K562 (cell line): ENCODE results near the gene TEX48. TPM values are rescaled to one million over a fixed set of nuclear protein-coding genes. Genes with fewer than 3 reads are reported as not detected.

ENCODE experiments used
- ATAC-seq: fragments of 200-7000 bp; cut with Tn5 transposase; 3 replicates; pipeline ENCODE4 v1.9.1; 2020; ENCODE audit warnings: moderate library complexity
- BruUV-seq: library from RNA; stranded (reverse); fragments of 400-500 nt; replicated peaks from 2 replicates; lab custom pipeline; 2021; lab: Mats Ljungman, UMichigan
- CTCF ChIA-PET: fragments of 300-600 bp; formaldehyde crosslinking; extraction: SDS; loops from one replicate; lab custom pipeline; 2021; ENCODE audit warnings: low intra/inter-chr PET ratio; lab: Yijun Ruan, JAX
- POLR2A ChIA-PET: fragments of 300-600, 350-650 bp; sonication (Branson Sonifier 250); formaldehyde crosslinking; extraction: SDS; loops from one replicate; lab custom pipeline; 2021; ENCODE audit warnings: antibody characterized with exemption, inconsistent platforms; lab: Yijun Ruan, JAX
- DNase-seq, 4 experiments: peaks; one replicate each; pipeline versions ENCODE4 v3.0.0 to v3.0.0-alpha.2; 2011 to 2018; ENCODE audit warnings: low spot score in 3 of 4, mixed read lengths in 3 of 4; ENCODE audit errors: extremely low read depth in 1 of 4
- FAIRE-seq: peaks from 2 replicates; lab custom pipeline; 2011; peaks lifted over from hg19 to GRCh38; lab: Jason Lieb, UNC
- H2AFZ ChIP-seq: 2 replicates; pipeline ENCODE4 v1.6.0; 2011; ENCODE audit warnings: low read depth, low read length, control low read depth, inconsistent platforms
- H3K27ac ChIP-seq: fragments of 200-600 bp; 3 replicates; pipeline ENCODE4 v1.8.0; 2011; ENCODE audit warnings: low read depth, mild to moderate bottlenecking, control low read depth, inconsistent platforms, low read length, moderate library complexity, mixed read lengths; ENCODE audit errors: extremely low read depth
- H3K27me3 ChIP-seq, 2 experiments: fragments of 300-600 bp in 1 of 2; 2 replicates in 1 of 2; 3 replicates in 1 of 2; pipeline versions ENCODE4 v1.6.0 to v1.8.0; 2011; ENCODE audit warnings: inconsistent platforms in 2 of 2, low read length in 2 of 2, mild to moderate bottlenecking in 1 of 2, mixed read lengths in 1 of 2, moderate library complexity in 1 of 2; ENCODE audit not compliant: control insufficient read depth in 2 of 2, insufficient read depth in 2 of 2
- H3K36me3 ChIP-seq: fragments of 300-600 bp; 3 replicates; pipeline ENCODE4 v1.8.0; 2011; ENCODE audit warnings: mild to moderate bottlenecking, low read length, inconsistent platforms; ENCODE audit not compliant: control insufficient read depth, insufficient read depth
- H3K4me1 ChIP-seq, 2 experiments: fragments of 200-600 bp in 1 of 2; replicated peaks in 1 of 2; 2 replicates in 1 of 2; 3 replicates in 1 of 2; pipeline versions ENCODE4 v1.5.1 to v1.8.0; 2011; ENCODE audit warnings: inconsistent platforms in 2 of 2, low read length in 2 of 2, mild to moderate bottlenecking in 1 of 2, mixed read lengths in 1 of 2, moderate library complexity in 1 of 2; ENCODE audit not compliant: control insufficient read depth in 2 of 2, insufficient read depth in 2 of 2
- H3K4me2 ChIP-seq: 2 replicates; pipeline ENCODE4 v1.6.1; 2011; ENCODE audit warnings: low read length, control low read depth, inconsistent platforms, mixed read lengths; ENCODE audit not compliant: insufficient read depth
- H3K4me3 ChIP-seq: fragments of 200-600 bp; sonication (generic), shearing (Covaris generic); 2 replicates; pipeline ENCODE4 v1.5.1; 2016; ENCODE audit warnings: control low read depth, inconsistent platforms
- H3K79me2 ChIP-seq: fragments of 200-600 bp; 3 replicates; pipeline ENCODE4 v1.8.0; 2011; ENCODE audit warnings: low read length, inconsistent platforms; ENCODE audit not compliant: control insufficient read depth, insufficient read depth
- H3K9ac ChIP-seq, 2 experiments: 2 replicates each; pipeline versions ENCODE4 v1.6.0 to v1.6.1; 2011; ENCODE audit warnings: low read depth in 2 of 2, low read length in 2 of 2, control low read depth in 1 of 2, inconsistent platforms in 1 of 2, mild to moderate bottlenecking in 1 of 2, mixed read lengths in 1 of 2; ENCODE audit not compliant: insufficient read depth in 1 of 2
- H3K9me1 ChIP-seq: one replicate; pipeline ENCODE4 v1.6.0; 2011; ENCODE audit warnings: inconsistent platforms, mild to moderate bottlenecking, low read length, moderate library complexity; ENCODE audit not compliant: control insufficient read depth, insufficient read depth
- H3K9me3 ChIP-seq: replicated peaks from 2 replicates; pipeline ENCODE4 v1.5.1; 2011; ENCODE audit warnings: low read depth, low read length, inconsistent platforms; ENCODE audit not compliant: control insufficient read depth, insufficient read depth
- H4K20me1 ChIP-seq: replicated peaks from 2 replicates; pipeline ENCODE4 v1.6.1; 2011; ENCODE audit warnings: low read length, inconsistent platforms, mixed read lengths; ENCODE audit not compliant: control insufficient read depth, insufficient read depth
- BRD4 ChIP-seq: fragments of 200-600 bp; sonication (generic); IDR thresholded peaks from 2 replicates; pipeline ENCODE4 v1.6.1; 2017; ENCODE audit warnings: inconsistent platforms
- CEBPG ChIP-seq, 3 experiments: fragments of 200-800 bp in 1 of 3; sonication (Bioruptor generic) in 1 of 3; sonication (generic) in 1 of 3; formaldehyde crosslinking in 1 of 3; IDR thresholded peaks in 2 of 3; conservative IDR thresholded peaks in 1 of 3; 2 replicates each; pipeline versions ENCODE4 v1.6.1 to v1.8.0; 2016 to 2022; ENCODE audit warnings: missing compliant biosample characterization in 2 of 3, missing genetic modification characterization in 2 of 3, mild to moderate bottlenecking in 1 of 3, missing genetic modification reagents in 1 of 3
- HCFC1 ChIP-seq: IDR thresholded peaks from 2 replicates; pipeline ENCODE4 v1.6.1; 2012; ENCODE audit warnings: low read depth, low read length, improper control_type of control experiment
- KDM4B ChIP-seq, 2 experiments: fragments of 450-650 bp in 1 of 2; sonication (generic) in 1 of 2; IDR thresholded peaks; 2 replicates each; pipeline ENCODE4 v1.6.1; 2016 to 2017; ENCODE audit warnings: borderline replicate concordance in 2 of 2, antibody characterized with exemption in 1 of 2, low read depth in 1 of 2, mild to moderate bottlenecking in 1 of 2
- KLF10 ChIP-seq: fragments of 250-450 bp; sonication (Bioruptor Pico); IDR thresholded peaks from 2 replicates; pipeline ENCODE4 v1.6.1; 2021; ENCODE audit warnings: matching md5 sums
- RBM15 ChIP-seq: fragments of 200-400 bp; formaldehyde crosslinking; IDR thresholded peaks from 2 replicates; pipeline ENCODE4 v1.6.1; 2018; ENCODE audit warnings: mild to moderate bottlenecking, low read length, moderate library complexity; ENCODE audit not compliant: insufficient read depth
- SMAD4 ChIP-seq: fragments of 250-450 bp; sonication (Bioruptor Pico); conservative IDR thresholded peaks from 2 replicates; pipeline ENCODE4 v1.8.0; 2021; ENCODE audit warnings: inconsistent platforms, mild to moderate bottlenecking, moderate library complexity
- THAP12 ChIP-seq: fragments of 250-450 bp; sonication (Bioruptor Pico); IDR thresholded peaks from 2 replicates; pipeline ENCODE4 v1.9.0; 2021; ENCODE audit warnings: mild to moderate bottlenecking, inconsistent platforms
- ZFP36 ChIP-seq: fragments of 150-350 bp; IDR thresholded peaks from 2 replicates; pipeline ENCODE4 v1.6.1; 2018; ENCODE audit warnings: low read length, low read depth; ENCODE audit not compliant: partially characterized antibody
- ZNF668 ChIP-seq: fragments of 250-450 bp; sonication (Bioruptor Pico); IDR thresholded peaks from 2 replicates; pipeline ENCODE4 v1.8.0; 2022; ENCODE audit warnings: mild to moderate bottlenecking, inconsistent platforms
- WGBS: fragments of 100-300 bp; shearing (Covaris generic); methylation state at CpG from one replicate; pipeline ENCODE4 v1.1.6; 2016; ENCODE audit warnings: low coverage, mixed read lengths; ENCODE audit not compliant: insufficient coverage; ENCODE audit errors: missing lambda C conversion rate; 5-methylcytosine and 5-hydroxymethylcytosine counted together
- in situ Hi-C: fragments of 300-500 bp; cut with MboI; formaldehyde crosslinking; loops from 4 replicates; pipeline ENCODE4 v1.15.0; 2018; ENCODE audit warnings: inconsistent platforms, mixed read lengths
- intact Hi-C: fragments of 100-400 bp; cut with micrococcal nuclease; formaldehyde crosslinking; loops from 2 replicates; pipeline ENCODE4 v1.14.2; 2022
- polyA plus RNA-seq, 8 experiments: library from polyadenylated mRNA; depleted of rRNA in 4 of 8; stranded (reverse) in 5 of 8; unstranded in 3 of 8; fragments of >200 nt; fragmentation: Nextera tagmentation in 2 of 8; fragmentation: Illumina TruSeq in 1 of 8; extraction: Ambion mirVana in 2 of 8; extraction: Trizol in 1 of 8; gene quantifications; 2 replicates each; pipeline versions ENCODE4 v1.2.1 to v1.2.3, GENCODE V29; 2011 to 2014; ENCODE audit warnings: inconsistent platforms in 1 of 8, missing spikeins in 1 of 8
- total RNA-seq, 7 experiments: library from RNA; depleted of rRNA in 6 of 7; stranded (reverse); fragments of >200 nt in 6 of 7; fragmentation: Illumina TruSeq in 2 of 7; extraction: Trizol in 2 of 7; gene quantifications; 2 replicates each; pipeline versions ENCODE4 v1.2.1 to v1.2.3, GENCODE V29; 2011 to 2021; ENCODE audit warnings: low replicate concordance in 1 of 7
- TF ChIP-seq, protein P1 (sequence below): sonication (generic); formaldehyde crosslinking; IDR thresholded peaks from 2 replicates; pipeline ENCODE4 v1.9.0; 2022; ENCODE audit warnings: mild to moderate bottlenecking, missing genetic modification reagents

Gene TEX48
- total and polyA plus RNA-seq, 9 of the 15 experiments (the other 6 are each of a cell fraction or from before 2014, with no cell fraction given) = not detected

DNA sequence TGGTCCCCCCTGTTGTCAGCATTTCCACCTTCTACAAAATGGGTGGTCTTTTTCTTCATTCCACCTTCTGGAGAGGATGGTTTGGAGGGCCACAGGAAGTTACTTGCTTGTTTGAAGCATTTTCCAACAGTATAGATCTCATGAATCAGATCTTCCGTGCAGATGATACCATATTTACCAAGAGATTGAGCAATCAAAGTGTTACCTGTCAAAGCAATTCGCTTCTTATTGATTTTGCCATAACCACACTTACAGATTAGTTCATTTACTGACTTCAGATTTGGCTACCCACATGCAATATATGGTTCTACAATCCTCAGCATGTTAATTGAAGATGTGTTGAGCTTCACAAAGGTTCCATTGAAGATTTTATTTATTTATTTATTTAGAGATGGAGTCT, 14.0 kb upstream of the TEX48 start:
- FAIRE-seq (no peak), DNase-seq (no peak), ATAC-seq (no peak)
- Histone ChIP-seq H3K27me3 (peaks cover 2 to 13% of the 10 kb centered on the region in 2 experiments; a peak in 3 of 5 replicates), H2AFZ (no peak overlapping the region), H4K20me1 (no peaks in the 10 kb centered on the region), H3K36me3 (no peaks in the 10 kb centered on the region), H3K27ac (no peak overlapping the region), H3K79me2 (no peaks in the 10 kb centered on the region), H3K4me3 (no peak overlapping the region), H3K4me1 (no peaks in the 10 kb centered on the region), H3K9ac (no peak overlapping the region), H3K9me1 (no peaks in the 10 kb centered on the region), H3K4me2 (no peak overlapping the region), H3K9me3 (no peaks in the 10 kb centered on the region)
- TF ChIP-seq CEBPG (CRISPR knock-in tag; IDR thresholded peaks at IDR 0.05) (no peak), CEBPG (tag; conservative IDR thresholded peaks at IDR 0.05 in 1 of 2, IDR thresholded peaks at IDR 0.05 in 1 of 2) (peak in 1 of 2 experiments; percentile 34; a peak in 1 of 4 replicates), SMAD4 (CRISPR knock-in tag) (no peak)
- intact Hi-C loops = no loop called here
- CTCF ChIA-PET = no interaction called here
- WGBS = 0% methylated on average over 2 of the region's 2 CpGs
- in situ Hi-C loops = no loop called here
- no TSS peak for BruUV-seq
- POLR2A ChIA-PET = interaction anchor here (0.8 kb wide), 1 partner anchor 10 kb away, joined by 4 read pairs; no protein-coding TSS in a partner anchor

GRCh38 chr9:114694719-114695269, 12.8 kb upstream of the TEX48 start:
- DNase-seq (no peak), ATAC-seq (no peak), FAIRE-seq (no peak)
- in situ Hi-C loops (no loop called here), intact Hi-C loops (no loop called here)
- POLR2A ChIA-PET = no interaction called here
- Histone ChIP-seq H3K79me2 (no peaks in the 10 kb centered on the region), H4K20me1 (no peaks in the 10 kb centered on the region), H3K27me3 (peaks cover 5 to 8% of the 10 kb centered on the region in 2 experiments; a peak in 4 of 5 replicates), H3K36me3 (no peaks in the 10 kb centered on the region), H3K4me3 (no peak overlapping the region), H3K9ac (no peak overlapping the region), H2AFZ (no peak overlapping the region), H3K4me2 (no peak overlapping the region), H3K9me3 (no peaks in the 10 kb centered on the region), H3K4me1 (no peaks in the 10 kb centered on the region), H3K27ac (no peak overlapping the region), H3K9me1 (no peaks in the 10 kb centered on the region)
- CTCF ChIA-PET = no interaction called here
- BruUV-seq = no TSS peak
- 0% methylated on average over 6 of the region's 6 CpGs for WGBS
- no peak for TF ChIP-seq ZNF668 (CRISPR knock-in tag)
- TF ChIP-seq HCFC1 = no peak
- TF ChIP-seq BRD4 = no peak
- TF ChIP-seq THAP12 = no peak
- TF ChIP-seq ZFP36 = no peak
- TF ChIP-seq RBM15 = no peak
- no peak for TF ChIP-seq KDM4B (IDR thresholded peaks at IDR 0.05; ENCODE audit: borderline replicate concordance in 2 of 2, low read depth in 1 of 2)
- no peak for TF ChIP-seq KLF10 (CRISPR knock-in tag)
- TF ChIP-seq, protein P1, sequence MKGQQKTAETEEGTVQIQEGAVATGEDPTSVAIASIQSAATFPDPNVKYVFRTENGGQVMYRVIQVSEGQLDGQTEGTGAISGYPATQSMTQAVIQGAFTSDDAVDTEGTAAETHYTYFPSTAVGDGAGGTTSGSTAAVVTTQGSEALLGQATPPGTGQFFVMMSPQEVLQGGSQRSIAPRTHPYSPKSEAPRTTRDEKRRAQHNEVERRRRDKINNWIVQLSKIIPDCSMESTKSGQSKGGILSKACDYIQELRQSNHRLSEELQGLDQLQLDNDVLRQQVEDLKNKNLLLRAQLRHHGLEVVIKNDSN (CRISPR knock-in tag) = no peak
